ENCODE results near the gene ACACB.

The ACACB gene

GRCh38 chr12:109253913-109254544, 137.6 kb downstream of the ACACB start:
- peaks cover 9 to 10% of the 10 kb centered on the region in 2 experiments for H3K4me1 ChIP-seq (ENCODE audit: control insufficient read depth in 1 of 2, insufficient read depth in 1 of 2, low read depth in 1 of 2, low read length in 1 of 2)
- H3K9me3 ChIP-seq, result no peaks in the 10 kb centered on the region
- peaks cover 9% of the 10 kb centered on the region for H3K36me3 ChIP-seq
- no peak overlapping the region for H3K4me3 ChIP-seq (ENCODE audit: low read depth in 1 of 2, low read length in 1 of 2)
- H3K27me3 ChIP-seq, result no peaks in the 10 kb centered on the region
- H3K27ac ChIP-seq, result no peak overlapping the region
- TF ChIP-seq CTCF (IDR thresholded peaks at IDR 0.05), result no peak

GRCh38 chr12:109255377-109255776, 139.0 kb downstream of the ACACB start:
- H3K4me3 ChIP-seq (ENCODE audit: low read depth in 1 of 2, low read length in 1 of 2), result no peak overlapping the region
- no peak for TF ChIP-seq CTCF (IDR thresholded peaks at IDR 0.05)

GRCh38 chr12:109256011-109256410, 139.6 kb downstream of the ACACB start:
- no peak for TF ChIP-seq CTCF (IDR thresholded peaks at IDR 0.05)
- peaks cover 11% of the 10 kb centered on the region for H3K36me3 ChIP-seq
- no peaks in the 10 kb centered on the region for H3K4me1 ChIP-seq (ENCODE audit: control insufficient read depth in 1 of 2, insufficient read depth in 1 of 2, low read depth in 1 of 2, low read length in 1 of 2)

More at GRCh38 chr12:109255377-109255776, 139.0 kb downstream of the ACACB start:
- Histone ChIP-seq H3K36me3 (peaks cover 9% of the 10 kb centered on the region), H3K9me3 (no peaks in the 10 kb centered on the region), H3K4me1 (ENCODE audit: control insufficient read depth in 1 of 2, insufficient read depth in 1 of 2, low read depth in 1 of 2, low read length in 1 of 2) (no peaks in the 10 kb centered on the region), H3K27ac (no peak overlapping the region), H3K27me3 (no peaks in the 10 kb centered on the region)

GRCh38 chr12:109258201-109258600, 141.8 kb downstream of the ACACB start:
- Histone ChIP-seq H3K4me1 (ENCODE audit: control insufficient read depth in 1 of 2, insufficient read depth in 1 of 2, low read depth in 1 of 2, low read length in 1 of 2) (no peaks in the 10 kb centered on the region), H3K36me3 (peaks cover 13% of the 10 kb centered on the region), H3K4me3 (ENCODE audit: low read depth in 1 of 2, low read length in 1 of 2) (no peak overlapping the region), H3K9me3 (no peaks in the 10 kb centered on the region), H3K27me3 (no peaks in the 10 kb centered on the region), H3K27ac (no peak overlapping the region)
- TF ChIP-seq CTCF (IDR thresholded peaks at IDR 0.05), result no peak

More at GRCh38 chr12:109256011-109256410, 139.6 kb downstream of the ACACB start:
- no peak overlapping the region for H3K4me3 ChIP-seq (ENCODE audit: low read depth in 1 of 2, low read length in 1 of 2)
- H3K27ac ChIP-seq, result no peak overlapping the region
- H3K9me3 ChIP-seq, result no peaks in the 10 kb centered on the region
- H3K27me3 ChIP-seq, result no peaks in the 10 kb centered on the region

GRCh38 chr12:109258607-109259544, 142.5 kb downstream of the ACACB start:
- no peak overlapping the region for H3K4me3 ChIP-seq (ENCODE audit: low read depth in 1 of 2, low read length in 1 of 2)
- H3K27me3 ChIP-seq, result no peaks in the 10 kb centered on the region
- TF ChIP-seq CTCF (IDR thresholded peaks at IDR 0.05), result no peak
- H3K36me3 ChIP-seq, result peaks cover 13% of the 10 kb centered on the region
- no peaks in the 10 kb centered on the region for H3K9me3 ChIP-seq
- no peaks in the 10 kb centered on the region for H3K4me1 ChIP-seq (ENCODE audit: control insufficient read depth in 1 of 2, insufficient read depth in 1 of 2, low read depth in 1 of 2, low read length in 1 of 2)
- H3K27ac ChIP-seq, result no peak overlapping the region

Measured in neutrophil (primary cell).